Esophagus squamous epithelium (tissue), 4 donors: ENCODE results near the gene PHC1.

Experiments used
- POLR2A ChIP-seq, 4 donors: fragments of 450-650 bp; IDR thresholded peaks; one replicate each; pipeline ENCODE4 v1.6.1; 2017; ENCODE audit warnings: antibody characterized with exemption in 4 of 4, mild to moderate bottlenecking in 4 of 4, moderate library complexity in 3 of 4
- TF ChIP-seq, protein P1 (sequence below), 6 experiments: fragments of 450-650 bp in 4 of 6; fragments of 200-600 bp in 2 of 6; sonication (generic) in 2 of 6; IDR thresholded peaks; one replicate each; pipeline ENCODE4 v1.5.1; 2016 to 2019; ENCODE audit warnings: antibody characterized with exemption in 6 of 6, mild to moderate bottlenecking in 4 of 6, moderate library complexity in 4 of 6

DNA sequence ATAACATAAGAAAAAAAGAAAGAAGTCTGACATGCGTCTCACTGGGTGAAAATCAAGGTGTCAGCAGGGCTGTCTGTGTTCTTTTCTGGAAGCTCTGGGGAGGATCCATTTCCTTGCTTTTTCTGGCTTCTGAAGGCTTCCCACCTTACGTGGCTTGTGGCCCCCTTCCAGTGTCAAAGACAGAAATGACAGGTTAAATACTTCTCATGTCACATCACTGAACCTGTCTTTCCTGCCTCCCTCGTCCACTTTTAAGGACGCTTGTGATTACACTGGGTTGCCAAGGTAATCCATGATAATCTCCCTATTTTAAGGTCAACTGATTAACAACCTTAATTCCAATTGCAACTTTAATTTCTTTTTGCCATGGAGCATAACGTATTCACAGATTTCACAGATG is 4.6 kb upstream of the PHC1 start:
- TF ChIP-seq, protein P1, sequence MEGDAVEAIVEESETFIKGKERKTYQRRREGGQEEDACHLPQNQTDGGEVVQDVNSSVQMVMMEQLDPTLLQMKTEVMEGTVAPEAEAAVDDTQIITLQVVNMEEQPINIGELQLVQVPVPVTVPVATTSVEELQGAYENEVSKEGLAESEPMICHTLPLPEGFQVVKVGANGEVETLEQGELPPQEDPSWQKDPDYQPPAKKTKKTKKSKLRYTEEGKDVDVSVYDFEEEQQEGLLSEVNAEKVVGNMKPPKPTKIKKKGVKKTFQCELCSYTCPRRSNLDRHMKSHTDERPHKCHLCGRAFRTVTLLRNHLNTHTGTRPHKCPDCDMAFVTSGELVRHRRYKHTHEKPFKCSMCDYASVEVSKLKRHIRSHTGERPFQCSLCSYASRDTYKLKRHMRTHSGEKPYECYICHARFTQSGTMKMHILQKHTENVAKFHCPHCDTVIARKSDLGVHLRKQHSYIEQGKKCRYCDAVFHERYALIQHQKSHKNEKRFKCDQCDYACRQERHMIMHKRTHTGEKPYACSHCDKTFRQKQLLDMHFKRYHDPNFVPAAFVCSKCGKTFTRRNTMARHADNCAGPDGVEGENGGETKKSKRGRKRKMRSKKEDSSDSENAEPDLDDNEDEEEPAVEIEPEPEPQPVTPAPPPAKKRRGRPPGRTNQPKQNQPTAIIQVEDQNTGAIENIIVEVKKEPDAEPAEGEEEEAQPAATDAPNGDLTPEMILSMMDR (IDR thresholded peaks at IDR 0.05): no peak
- no peak for TF ChIP-seq POLR2A (IDR thresholded peaks at IDR 0.05)
